ENCODE measurements around the gene MPP3. TPM values are rescaled to one million over a fixed set of nuclear protein-coding genes. Genes with fewer than 3 reads are reported as not detected.

The MPP3 gene
- total and polyA plus RNA-seq, 2 of the 4 experiments (the other 2 are of a cell fraction), result 5.7 to 11.9 TPM

DNA sequence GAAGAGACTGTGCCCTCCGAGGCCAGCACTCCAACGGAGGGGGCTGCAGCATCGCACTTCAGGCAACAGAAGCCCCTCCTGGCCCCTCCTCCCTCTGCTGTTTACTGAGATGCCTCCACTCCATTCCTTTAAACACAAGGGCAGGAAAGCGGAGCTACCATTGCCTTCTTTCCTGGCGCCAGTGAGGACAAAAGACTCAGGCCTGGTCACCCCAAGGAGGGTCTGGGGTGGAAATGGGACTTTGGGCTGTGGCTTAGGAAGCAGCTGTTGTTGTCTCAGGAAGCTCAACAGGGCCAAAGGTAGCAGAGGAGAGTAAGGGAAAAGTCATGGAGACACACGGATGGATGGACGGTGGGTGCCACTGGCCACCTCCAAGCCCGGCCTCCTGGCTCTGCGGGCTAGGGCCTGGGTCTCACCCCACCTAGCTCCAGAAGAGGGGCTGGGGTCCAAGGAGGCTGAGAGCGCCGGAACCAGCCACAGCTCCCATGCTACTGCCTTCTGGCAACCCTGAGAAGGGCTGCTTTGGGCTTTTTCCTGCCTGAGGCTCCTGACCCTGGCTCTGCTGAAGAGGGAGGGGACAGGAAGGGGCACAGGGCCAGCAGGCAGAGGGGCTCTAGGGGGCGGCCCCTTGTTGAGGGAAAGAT is 25.1 kb upstream of the MPP3 start:
- no peak overlapping the region for H2AFZ ChIP-seq (replicated peaks; ENCODE audit: low read length, poor library complexity)
- no peaks in the 10 kb centered on the region for H4K20me1 ChIP-seq (ENCODE audit: insufficient read depth, low read length)
- H3K4ac ChIP-seq (ENCODE audit: low read depth, low read length), result no peak overlapping the region
- H3K4me3 ChIP-seq (ENCODE audit: insufficient read depth, low read depth, low read length), result no peak overlapping the region
- intact Hi-C loops (cut with micrococcal nuclease), result no loop called here
- H3K9ac ChIP-seq (ENCODE audit: low read depth, low read length), result no peak overlapping the region
- H3K27ac ChIP-seq (ENCODE audit: insufficient read depth, low read length), result no peak overlapping the region
- no peak overlapping the region for H3K18ac ChIP-seq (ENCODE audit: low read depth, low read length)
- H4K5ac ChIP-seq (ENCODE audit: low read depth, low read length), result no peak overlapping the region
- no peaks in the 10 kb centered on the region for H3K4me1 ChIP-seq (ENCODE audit: control insufficient read depth, insufficient read depth, low read length)
- H2BK120ac ChIP-seq (ENCODE audit: low read depth, low read length), result no peak overlapping the region
- dilution Hi-C loops (cut with HindIII; ENCODE audit: low sequenced_read_pairs, unreplicated experiment), result no loop called here
- H4K91ac ChIP-seq (ENCODE audit: insufficient read depth, low read depth, low read length), result no peak overlapping the region
- no peak overlapping the region for H3K56ac ChIP-seq (ENCODE audit: extremely low read depth, insufficient read depth, low read length)
- H3K9me3 ChIP-seq (ENCODE audit: control insufficient read depth, insufficient read depth, low read length), result no peaks in the 10 kb centered on the region
- ChIA-PET POLR2A (ENCODE audit: unreplicated experiment) (no interaction called here), CTCF (interaction anchor here (4.2 kb wide), 1 partner anchor 12 kb away, joined by 21 read pairs; no protein-coding TSS in a partner anchor)
- H3K9me1 ChIP-seq (ENCODE audit: insufficient read depth, low read length), result no peaks in the 10 kb centered on the region
- H2AK5ac ChIP-seq (ENCODE audit: low read depth, low read length), result no peak overlapping the region
- H3K36me3 ChIP-seq (ENCODE audit: control insufficient read depth, insufficient read depth, low read length), result no peaks in the 10 kb centered on the region
- no peak overlapping the region for H2BK15ac ChIP-seq (ENCODE audit: low read depth, low read length)
- H2BK5ac ChIP-seq (ENCODE audit: low read depth, low read length, poor library complexity, severe bottlenecking), result no peak overlapping the region
- H4K8ac ChIP-seq (ENCODE audit: low read depth in 2 of 2, low read length in 2 of 2), result no peak overlapping the region
- H2BK20ac ChIP-seq (ENCODE audit: low read depth, low read length), result no peak overlapping the region
- BruUV-seq (replicated peaks), result no TSS peak
- ATAC-seq (ENCODE audit: low read depth) (no peak), DNase-seq (no peak)
- no peak overlapping the region for H3K4me2 ChIP-seq (ENCODE audit: low read depth, low read length)
- no peak overlapping the region for H3K23ac ChIP-seq (ENCODE audit: low read depth, low read length)
- H3K27me3 ChIP-seq (ENCODE audit: control insufficient read depth, insufficient read depth, low read length), result peaks cover 94% of the 10 kb centered on the region
- H3K79me1 ChIP-seq (ENCODE audit: low read depth in 1 of 2, low read length in 2 of 2), result no peaks in the 10 kb centered on the region
- H2AK9ac ChIP-seq (replicated peaks; ENCODE audit: low read depth, low read length, poor library complexity), result no peak overlapping the region
- TF ChIP-seq RCOR1 (IDR thresholded peaks at IDR 0.05; ENCODE audit: insufficient replicate concordance, low read length) (no peak), ELK1 (IDR thresholded peaks at IDR 0.05; ENCODE audit: borderline replicate concordance, low read depth, low read length) (no peak), FOS (IDR thresholded peaks at IDR 0.05; ENCODE audit: low read depth, low read length) (no peak), POLR2A (IDR thresholded peaks at IDR 0.05; ENCODE audit: low read depth, low read length) (no peak), MAZ (IDR thresholded peaks at IDR 0.05; ENCODE audit: borderline replicate concordance, low read depth, low read length) (no peak), RAD21 (IDR thresholded peaks at IDR 0.05; ENCODE audit: low read length) (no peak), NFE2L2 (IDR thresholded peaks at IDR 0.05; ENCODE audit: low read depth, low read length) (no peak), SMC3 (IDR thresholded peaks at IDR 0.05; ENCODE audit: low read depth, low read length) (no peak), CHD1 (IDR thresholded peaks at IDR 0.05; ENCODE audit: low read depth, low read length) (no peak), MXI1 (IDR thresholded peaks at IDR 0.05; ENCODE audit: borderline replicate concordance, low read depth, low read length) (no peak), MAFK (IDR thresholded peaks at IDR 0.05; ENCODE audit: low read depth, low read length) (no peak), CEBPB (IDR thresholded peaks at IDR 0.05; ENCODE audit: low read depth, low read length) (no peak), CTCF (conservative IDR thresholded peaks at IDR 0.05; ENCODE audit: low read depth, low read length) (no peak), RFX5 (IDR thresholded peaks at IDR 0.05; ENCODE audit: low read depth, low read length) (no peak), BHLHE40 (IDR thresholded peaks at IDR 0.05; ENCODE audit: low read depth, low read length) (no peak)
- TF ChIP-seq, protein P1, sequence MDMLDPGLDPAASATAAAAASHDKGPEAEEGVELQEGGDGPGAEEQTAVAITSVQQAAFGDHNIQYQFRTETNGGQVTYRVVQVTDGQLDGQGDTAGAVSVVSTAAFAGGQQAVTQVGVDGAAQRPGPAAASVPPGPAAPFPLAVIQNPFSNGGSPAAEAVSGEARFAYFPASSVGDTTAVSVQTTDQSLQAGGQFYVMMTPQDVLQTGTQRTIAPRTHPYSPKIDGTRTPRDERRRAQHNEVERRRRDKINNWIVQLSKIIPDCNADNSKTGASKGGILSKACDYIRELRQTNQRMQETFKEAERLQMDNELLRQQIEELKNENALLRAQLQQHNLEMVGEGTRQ (IDR thresholded peaks at IDR 0.05; ENCODE audit: low read depth, low read length), result no peak
- no peak overlapping the region for H3K14ac ChIP-seq (replicated peaks; ENCODE audit: low read depth, low read length)
- in situ Hi-C loops (cut with MboI; ENCODE audit: low sequenced_read_pairs), result no loop called here
- 57% methylated on average over 7 of the region's 12 CpGs; no CpG with 5 or more reads in 1 of the 2 experiments for WGBS, 2 experiments (ENCODE audit: extremely low coverage in 2 of 2, insufficient read length in 1 of 2)
